Ishikawa (cell line): ENCODE results near the gene PTTG1.

Source experiments
- CEBPB ChIP-seq: IDR thresholded peaks from 2 replicates; pipeline ENCODE4 v1.6.1; 2012
- CREB1 ChIP-seq: IDR thresholded peaks from 2 replicates; pipeline ENCODE4 v1.6.1; 2012; ENCODE audit warnings: low read depth
- EGR1 ChIP-seq: IDR thresholded peaks from 2 replicates; pipeline ENCODE4 v1.6.1; 2012
- EP300 ChIP-seq: IDR thresholded peaks from 2 replicates; pipeline ENCODE4 v1.6.1; 2012; ENCODE audit warnings: borderline replicate concordance
- FOXM1 ChIP-seq: IDR thresholded peaks from 2 replicates; pipeline ENCODE4 v1.6.1; 2012; ENCODE audit warnings: low read depth, borderline replicate concordance
- NFIC ChIP-seq: IDR thresholded peaks from 2 replicates; pipeline ENCODE4 v1.6.1; 2012
- RAD21 ChIP-seq: IDR thresholded peaks from 2 replicates; pipeline ENCODE4 v1.6.1; 2012; ENCODE audit warnings: low read depth
- TAF1 ChIP-seq: IDR thresholded peaks from 2 replicates; pipeline ENCODE4 v1.6.1; 2012; ENCODE audit warnings: low read depth, mild to moderate bottlenecking
- TCF12 ChIP-seq: IDR thresholded peaks from 2 replicates; pipeline ENCODE4 v1.6.1; 2012; ENCODE audit warnings: low read depth
- TEAD4 ChIP-seq: IDR thresholded peaks from 2 replicates; pipeline ENCODE4 v1.6.1; 2012
- YY1 ChIP-seq: IDR thresholded peaks from 2 replicates; pipeline ENCODE4 v1.6.1; 2012; ENCODE audit warnings: low read depth
- ZBTB7A ChIP-seq: IDR thresholded peaks from 2 replicates; pipeline ENCODE4 v1.6.1; 2012; ENCODE audit warnings: low read depth
- TF ChIP-seq, protein P1 (sequence below): IDR thresholded peaks from 2 replicates; pipeline ENCODE4 v1.6.1; 2012; ENCODE audit warnings: low read depth, mild to moderate bottlenecking
- TF ChIP-seq, protein P2 (sequence below): IDR thresholded peaks from 2 replicates; pipeline ENCODE4 v1.6.1; 2012
- TF ChIP-seq, protein P3 (sequence below): IDR thresholded peaks from 2 replicates; pipeline ENCODE4 v1.6.1; 2012

The PTTG1 gene

DNA sequence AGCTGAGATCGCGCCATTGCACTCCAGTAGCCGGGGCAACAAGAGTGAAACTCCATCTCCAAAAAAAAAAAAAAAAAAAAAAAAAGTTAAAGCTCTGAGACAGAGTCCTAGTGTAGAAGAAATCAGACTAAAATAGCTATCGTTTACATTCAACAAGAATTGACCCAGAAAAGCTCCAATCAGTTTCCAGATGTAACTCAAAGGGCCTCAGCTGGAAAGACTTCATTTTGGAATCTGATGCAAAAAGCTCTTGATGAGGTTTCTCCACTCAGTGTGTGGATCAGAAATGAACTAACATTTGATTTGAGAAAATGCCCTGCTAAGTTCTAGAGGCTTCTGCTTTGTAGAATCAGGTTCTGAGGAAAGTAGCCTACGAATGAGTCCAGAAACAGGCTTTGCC lies 44.0 kb upstream of the PTTG1 start:
- no peak for TF ChIP-seq YY1
- TF ChIP-seq FOXM1 = no peak
- TF ChIP-seq RAD21 = no peak
- TF ChIP-seq, protein P1, sequence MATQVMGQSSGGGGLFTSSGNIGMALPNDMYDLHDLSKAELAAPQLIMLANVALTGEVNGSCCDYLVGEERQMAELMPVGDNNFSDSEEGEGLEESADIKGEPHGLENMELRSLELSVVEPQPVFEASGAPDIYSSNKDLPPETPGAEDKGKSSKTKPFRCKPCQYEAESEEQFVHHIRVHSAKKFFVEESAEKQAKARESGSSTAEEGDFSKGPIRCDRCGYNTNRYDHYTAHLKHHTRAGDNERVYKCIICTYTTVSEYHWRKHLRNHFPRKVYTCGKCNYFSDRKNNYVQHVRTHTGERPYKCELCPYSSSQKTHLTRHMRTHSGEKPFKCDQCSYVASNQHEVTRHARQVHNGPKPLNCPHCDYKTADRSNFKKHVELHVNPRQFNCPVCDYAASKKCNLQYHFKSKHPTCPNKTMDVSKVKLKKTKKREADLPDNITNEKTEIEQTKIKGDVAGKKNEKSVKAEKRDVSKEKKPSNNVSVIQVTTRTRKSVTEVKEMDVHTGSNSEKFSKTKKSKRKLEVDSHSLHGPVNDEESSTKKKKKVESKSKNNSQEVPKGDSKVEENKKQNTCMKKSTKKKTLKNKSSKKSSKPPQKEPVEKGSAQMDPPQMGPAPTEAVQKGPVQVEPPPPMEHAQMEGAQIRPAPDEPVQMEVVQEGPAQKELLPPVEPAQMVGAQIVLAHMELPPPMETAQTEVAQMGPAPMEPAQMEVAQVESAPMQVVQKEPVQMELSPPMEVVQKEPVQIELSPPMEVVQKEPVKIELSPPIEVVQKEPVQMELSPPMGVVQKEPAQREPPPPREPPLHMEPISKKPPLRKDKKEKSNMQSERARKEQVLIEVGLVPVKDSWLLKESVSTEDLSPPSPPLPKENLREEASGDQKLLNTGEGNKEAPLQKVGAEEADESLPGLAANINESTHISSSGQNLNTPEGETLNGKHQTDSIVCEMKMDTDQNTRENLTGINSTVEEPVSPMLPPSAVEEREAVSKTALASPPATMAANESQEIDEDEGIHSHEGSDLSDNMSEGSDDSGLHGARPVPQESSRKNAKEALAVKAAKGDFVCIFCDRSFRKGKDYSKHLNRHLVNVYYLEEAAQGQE = no peak
- no peak for TF ChIP-seq NFIC
- TF ChIP-seq TEAD4 = no peak
- no peak for TF ChIP-seq TCF12
- no peak for TF ChIP-seq CEBPB
- no peak for TF ChIP-seq TAF1
- TF ChIP-seq EGR1 = no peak
- no peak for TF ChIP-seq CREB1
- TF ChIP-seq ZBTB7A = no peak
- TF ChIP-seq, protein P2, sequence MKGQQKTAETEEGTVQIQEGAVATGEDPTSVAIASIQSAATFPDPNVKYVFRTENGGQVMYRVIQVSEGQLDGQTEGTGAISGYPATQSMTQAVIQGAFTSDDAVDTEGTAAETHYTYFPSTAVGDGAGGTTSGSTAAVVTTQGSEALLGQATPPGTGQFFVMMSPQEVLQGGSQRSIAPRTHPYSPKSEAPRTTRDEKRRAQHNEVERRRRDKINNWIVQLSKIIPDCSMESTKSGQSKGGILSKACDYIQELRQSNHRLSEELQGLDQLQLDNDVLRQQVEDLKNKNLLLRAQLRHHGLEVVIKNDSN = no peak

DNA sequence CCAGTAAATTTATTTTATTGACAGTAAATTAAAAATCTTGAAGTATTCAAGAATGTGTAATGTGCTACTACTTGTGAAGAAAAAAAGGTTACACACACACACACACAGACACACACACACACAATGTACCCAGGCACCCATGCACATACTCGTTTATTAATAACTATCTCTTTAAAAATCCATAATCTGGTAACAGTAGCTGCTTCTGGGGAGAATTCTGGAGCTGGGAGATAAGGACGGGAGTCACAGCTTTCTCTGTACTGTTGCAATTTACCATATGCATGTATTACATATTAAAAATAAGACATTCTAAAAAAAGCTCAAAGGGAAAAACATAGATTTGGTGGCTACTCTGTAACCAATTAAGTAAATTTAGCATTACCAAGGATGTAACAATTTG lies 43.3 kb upstream of the PTTG1 start:
- no peak for TF ChIP-seq NFIC
- no peak for TF ChIP-seq TAF1
- TF ChIP-seq TCF12 = no peak
- no peak for TF ChIP-seq CREB1

DNA sequence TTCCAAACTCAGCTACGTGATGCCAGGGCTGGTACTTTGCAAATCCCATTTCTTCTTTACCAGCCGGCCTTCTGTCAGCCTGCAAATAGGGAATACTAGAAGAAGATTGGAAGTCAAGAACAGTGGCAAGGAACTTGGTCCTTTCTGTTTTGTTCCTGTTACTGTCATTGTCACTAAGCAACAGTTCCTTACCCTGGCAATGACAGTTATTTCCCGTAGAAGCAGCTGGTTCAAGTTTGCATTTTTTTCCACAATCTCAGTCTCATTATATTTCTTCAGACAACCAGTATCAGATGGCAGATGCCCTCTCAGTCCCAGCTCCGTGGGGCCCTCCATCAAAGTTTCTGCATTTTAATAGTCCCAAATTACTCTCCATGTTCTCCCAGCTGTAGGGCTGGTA lies 42.1 kb upstream of the PTTG1 start:
- TF ChIP-seq YY1 = no peak
- no peak for TF ChIP-seq NFIC
- no peak for TF ChIP-seq EP300
- TF ChIP-seq CEBPB = no peak
- TF ChIP-seq CREB1 = no peak
- TF ChIP-seq ZBTB7A = no peak
- TF ChIP-seq FOXM1 = no peak
- no peak for TF ChIP-seq TEAD4
- TF ChIP-seq, protein P1 = no peak
- no peak for TF ChIP-seq EGR1
- no peak for TF ChIP-seq TAF1
- TF ChIP-seq RAD21 = no peak
- no peak for TF ChIP-seq TCF12

DNA sequence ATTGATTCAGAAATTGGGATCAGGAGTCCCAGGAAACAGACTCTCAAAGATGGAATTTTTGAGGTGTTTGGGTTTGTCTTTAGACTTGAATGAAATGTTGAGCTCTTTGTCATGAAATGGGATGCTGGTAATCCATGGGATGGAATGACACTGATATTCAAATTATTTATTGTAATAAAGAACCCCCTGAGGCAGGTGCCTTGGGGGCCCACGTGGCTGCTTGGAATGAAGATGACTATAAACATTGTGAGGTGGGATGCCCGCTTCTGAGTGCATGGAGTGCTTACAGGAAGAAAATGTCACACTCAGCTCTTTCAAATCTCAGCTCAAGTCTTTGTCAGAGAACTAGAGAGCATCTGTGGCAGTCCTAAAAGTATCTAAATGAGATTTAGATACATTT lies 41.6 kb upstream of the PTTG1 start:
- TF ChIP-seq EP300 (no peak), FOXM1 (no peak), TAF1 (no peak), YY1 (no peak), NFIC (no peak), EGR1 (no peak), RAD21 (no peak), ZBTB7A (no peak), CEBPB (no peak), TCF12 (no peak), CREB1 (no peak), TEAD4 (no peak)
- TF ChIP-seq, protein P1 = no peak
- TF ChIP-seq, protein P3, sequence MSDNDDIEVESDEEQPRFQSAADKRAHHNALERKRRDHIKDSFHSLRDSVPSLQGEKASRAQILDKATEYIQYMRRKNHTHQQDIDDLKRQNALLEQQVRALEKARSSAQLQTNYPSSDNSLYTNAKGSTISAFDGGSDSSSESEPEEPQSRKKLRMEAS = no peak
- TF ChIP-seq, protein P2 = no peak

DNA sequence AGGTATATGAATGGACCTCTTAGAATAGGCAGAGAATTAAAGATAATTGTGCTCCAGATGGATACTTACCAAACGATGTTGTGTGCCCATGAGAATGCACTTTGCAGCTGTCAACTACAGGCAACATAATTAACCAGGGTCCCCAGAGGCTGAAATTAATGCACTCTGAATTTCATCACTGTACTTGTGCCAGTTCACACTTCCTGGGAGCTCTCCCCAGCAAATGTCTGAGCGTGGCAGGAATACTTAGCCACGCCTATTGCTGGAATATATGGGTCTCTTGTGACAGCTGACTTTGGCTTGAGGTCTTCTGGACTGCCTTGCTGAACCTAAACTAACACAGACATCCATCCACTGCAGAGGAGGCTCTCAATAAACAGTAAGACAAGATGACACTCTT lies 39.3 kb upstream of the PTTG1 start:
- TF ChIP-seq YY1 (no peak), ZBTB7A (no peak), TAF1 (no peak), TEAD4 (no peak), CREB1 (no peak), EP300 (no peak), TCF12 (no peak), CEBPB (no peak), NFIC (no peak), EGR1 (no peak), FOXM1 (no peak), RAD21 (no peak)
- TF ChIP-seq, protein P3 = no peak
- TF ChIP-seq, protein P2 = no peak
- TF ChIP-seq, protein P1 = no peak
